ENCODE measurements around the gene HERPUD2.

HERPUD2 gene

GRCh38 chr7:35694784-35695472 is at the start of gene HERPUD2:
TSS of gene HERPUD2 (minus strand) at chr7:35695135. CDS start at chr7:35694330, 805 bp downstream.
- peak; percentile 92 for DNase-seq

GRCh38 chr7:35738889-35739288 is 44.0 kb upstream of the HERPUD2 start:
- DNase-seq, result no peak

- no peak for DNase-seq
Measured at GRCh38 chr7:35736725-35737124, 41.8 kb upstream of the HERPUD2 start.

GRCh38 chr7:35735396-35735795 is 40.5 kb upstream of the HERPUD2 start:
- DNase-seq, result no peak

- DNase-seq, result no peak
Measured at GRCh38 chr7:35734001-35734483, 39.1 kb upstream of the HERPUD2 start.

GRCh38 chr7:35731349-35731748 is 36.4 kb upstream of the HERPUD2 start:
- DNase-seq, result no peak

- peak; percentile 21 to 38 for DNase-seq
Measured at GRCh38 chr7:35729061-35729783, 34.3 kb upstream of the HERPUD2 start.

GRCh38 chr7:35728412-35729060 is 33.6 kb upstream of the HERPUD2 start:
- DNase-seq, result no peak

- DNase-seq, result no peak
Measured at GRCh38 chr7:35727571-35727970, 32.6 kb upstream of the HERPUD2 start.

- no peak for DNase-seq
Measured at GRCh38 chr7:35726654-35727053, 31.7 kb upstream of the HERPUD2 start.

GRCh38 chr7:35725280-35725680 is 30.3 kb upstream of the HERPUD2 start:
- peak; percentile 36 for DNase-seq

- no peak for DNase-seq
Measured at GRCh38 chr7:35723011-35723410, 28.1 kb upstream of the HERPUD2 start.

GRCh38 chr7:35722054-35722849 is 27.3 kb upstream of the HERPUD2 start:
- DNase-seq, result peak in 1 of 2 donors; percentile 20

- no peak for DNase-seq
Measured at GRCh38 chr7:35721288-35721687, 26.4 kb upstream of the HERPUD2 start.

GRCh38 chr7:35720849-35721248 is 25.9 kb upstream of the HERPUD2 start:
- no peak for DNase-seq

- DNase-seq, result no peak
Measured at GRCh38 chr7:35720032-35720431, 25.1 kb upstream of the HERPUD2 start.

- DNase-seq, result no peak
Measured at GRCh38 chr7:35718047-35718446, 23.1 kb upstream of the HERPUD2 start.

GRCh38 chr7:35717516-35717915 is 22.6 kb upstream of the HERPUD2 start:
- no peak for DNase-seq

GRCh38 chr7:35717013-35717412 is 22.1 kb upstream of the HERPUD2 start:
- DNase-seq, result no peak

- no peak for DNase-seq
Measured at GRCh38 chr7:35716038-35716803, 21.3 kb upstream of the HERPUD2 start.

GRCh38 chr7:35714862-35715261 is 19.9 kb upstream of the HERPUD2 start:
- DNase-seq, result no peak

GRCh38 chr7:35714407-35714806 is 19.5 kb upstream of the HERPUD2 start:
- DNase-seq, result no peak
